B cell (primary cell): ENCODE results near the gene CDK8.

ENCODE experiments used
- EZH2 ChIP-seq: IDR thresholded peaks from 2 replicates; pipeline ENCODE4 v1.6.1; 2012; ENCODE audit warnings: borderline replicate concordance, low read depth, mild to moderate bottlenecking, moderate library complexity, low read length; ENCODE audit not compliant: insufficient read depth, poor library complexity, severe bottlenecking
- TF ChIP-seq, protein P1 (sequence below): fragments of 200-600 bp; IDR thresholded peaks from one replicate; pipeline ENCODE4 v1.8.0; 2022; ENCODE audit warnings: antibody characterized with exemption, mild to moderate bottlenecking

DNA sequence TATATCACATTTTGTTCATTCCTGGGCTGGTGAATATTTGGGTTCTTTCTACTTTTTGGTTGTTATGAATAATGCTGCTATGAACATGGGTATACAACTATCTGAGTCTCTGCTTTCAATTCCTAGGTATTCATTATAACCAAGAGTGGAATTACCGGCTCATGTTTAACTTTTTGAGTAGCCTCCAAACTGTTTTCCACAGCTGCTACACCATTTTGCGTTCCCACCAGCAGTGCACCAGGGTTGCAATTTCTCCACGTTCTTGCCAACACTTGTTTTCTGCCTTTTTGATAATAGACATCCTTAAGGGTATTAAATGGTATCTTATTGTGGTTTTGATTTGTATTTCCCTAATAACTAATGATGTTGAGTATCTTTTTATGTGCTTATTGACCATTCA lies 16.8 kb downstream of the CDK8 start:
- TF ChIP-seq, protein P1, sequence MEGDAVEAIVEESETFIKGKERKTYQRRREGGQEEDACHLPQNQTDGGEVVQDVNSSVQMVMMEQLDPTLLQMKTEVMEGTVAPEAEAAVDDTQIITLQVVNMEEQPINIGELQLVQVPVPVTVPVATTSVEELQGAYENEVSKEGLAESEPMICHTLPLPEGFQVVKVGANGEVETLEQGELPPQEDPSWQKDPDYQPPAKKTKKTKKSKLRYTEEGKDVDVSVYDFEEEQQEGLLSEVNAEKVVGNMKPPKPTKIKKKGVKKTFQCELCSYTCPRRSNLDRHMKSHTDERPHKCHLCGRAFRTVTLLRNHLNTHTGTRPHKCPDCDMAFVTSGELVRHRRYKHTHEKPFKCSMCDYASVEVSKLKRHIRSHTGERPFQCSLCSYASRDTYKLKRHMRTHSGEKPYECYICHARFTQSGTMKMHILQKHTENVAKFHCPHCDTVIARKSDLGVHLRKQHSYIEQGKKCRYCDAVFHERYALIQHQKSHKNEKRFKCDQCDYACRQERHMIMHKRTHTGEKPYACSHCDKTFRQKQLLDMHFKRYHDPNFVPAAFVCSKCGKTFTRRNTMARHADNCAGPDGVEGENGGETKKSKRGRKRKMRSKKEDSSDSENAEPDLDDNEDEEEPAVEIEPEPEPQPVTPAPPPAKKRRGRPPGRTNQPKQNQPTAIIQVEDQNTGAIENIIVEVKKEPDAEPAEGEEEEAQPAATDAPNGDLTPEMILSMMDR = no peak
- TF ChIP-seq EZH2 = no peak
